K562 (cell line): ENCODE measurements around the gene PLXNA2. TPM values are rescaled to one million over a fixed set of nuclear protein-coding genes. Genes with fewer than 3 reads are reported as not detected.
A peak's percentile ranks its signal among the peaks of the same experiment; 100 is the strongest.

ENCODE experiments used
- ATAC-seq: fragments of 200-7000 bp; cut with Tn5 transposase; 3 replicates; pipeline ENCODE4 v1.9.1; 2020; ENCODE audit warnings: moderate library complexity
- BruUV-seq: library from RNA; stranded (reverse); fragments of 400-500 nt; replicated peaks from 2 replicates; lab custom pipeline; 2021; lab: Mats Ljungman, UMichigan
- CTCF ChIA-PET: fragments of 300-600 bp; formaldehyde crosslinking; extraction: SDS; loops from one replicate; lab custom pipeline; 2021; ENCODE audit warnings: low intra/inter-chr PET ratio; lab: Yijun Ruan, JAX
- POLR2A ChIA-PET: fragments of 300-600, 350-650 bp; sonication (Branson Sonifier 250); formaldehyde crosslinking; extraction: SDS; loops from one replicate; lab custom pipeline; 2021; ENCODE audit warnings: antibody characterized with exemption, inconsistent platforms; lab: Yijun Ruan, JAX
- DNase-seq, 4 experiments: peaks; one replicate each; pipeline versions ENCODE4 v3.0.0 to v3.0.0-alpha.2; 2011 to 2018; ENCODE audit warnings: low spot score in 3 of 4, mixed read lengths in 3 of 4; ENCODE audit errors: extremely low read depth in 1 of 4
- FAIRE-seq: peaks from 2 replicates; lab custom pipeline; 2011; peaks lifted over from hg19 to GRCh38; lab: Jason Lieb, UNC
- H2AFZ ChIP-seq: 2 replicates; pipeline ENCODE4 v1.6.0; 2011; ENCODE audit warnings: low read depth, low read length, control low read depth, inconsistent platforms
- H3K27ac ChIP-seq: fragments of 200-600 bp; 3 replicates; pipeline ENCODE4 v1.8.0; 2011; ENCODE audit warnings: low read depth, mild to moderate bottlenecking, control low read depth, inconsistent platforms, low read length, moderate library complexity, mixed read lengths; ENCODE audit errors: extremely low read depth
- H3K27me3 ChIP-seq, 2 experiments: fragments of 300-600 bp in 1 of 2; 2 replicates in 1 of 2; 3 replicates in 1 of 2; pipeline versions ENCODE4 v1.6.0 to v1.8.0; 2011; ENCODE audit warnings: inconsistent platforms in 2 of 2, low read length in 2 of 2, mild to moderate bottlenecking in 1 of 2, mixed read lengths in 1 of 2, moderate library complexity in 1 of 2; ENCODE audit not compliant: control insufficient read depth in 2 of 2, insufficient read depth in 2 of 2
- H3K36me3 ChIP-seq: fragments of 300-600 bp; 3 replicates; pipeline ENCODE4 v1.8.0; 2011; ENCODE audit warnings: mild to moderate bottlenecking, low read length, inconsistent platforms; ENCODE audit not compliant: control insufficient read depth, insufficient read depth
- H3K4me1 ChIP-seq, 2 experiments: fragments of 200-600 bp in 1 of 2; replicated peaks in 1 of 2; 2 replicates in 1 of 2; 3 replicates in 1 of 2; pipeline versions ENCODE4 v1.5.1 to v1.8.0; 2011; ENCODE audit warnings: inconsistent platforms in 2 of 2, low read length in 2 of 2, mild to moderate bottlenecking in 1 of 2, mixed read lengths in 1 of 2, moderate library complexity in 1 of 2; ENCODE audit not compliant: control insufficient read depth in 2 of 2, insufficient read depth in 2 of 2
- H3K4me2 ChIP-seq: 2 replicates; pipeline ENCODE4 v1.6.1; 2011; ENCODE audit warnings: low read length, control low read depth, inconsistent platforms, mixed read lengths; ENCODE audit not compliant: insufficient read depth
- H3K4me3 ChIP-seq: fragments of 200-600 bp; sonication (generic), shearing (Covaris generic); 2 replicates; pipeline ENCODE4 v1.5.1; 2016; ENCODE audit warnings: control low read depth, inconsistent platforms
- H3K79me2 ChIP-seq: fragments of 200-600 bp; 3 replicates; pipeline ENCODE4 v1.8.0; 2011; ENCODE audit warnings: low read length, inconsistent platforms; ENCODE audit not compliant: control insufficient read depth, insufficient read depth
- H3K9ac ChIP-seq, 2 experiments: 2 replicates each; pipeline versions ENCODE4 v1.6.0 to v1.6.1; 2011; ENCODE audit warnings: low read depth in 2 of 2, low read length in 2 of 2, control low read depth in 1 of 2, inconsistent platforms in 1 of 2, mild to moderate bottlenecking in 1 of 2, mixed read lengths in 1 of 2; ENCODE audit not compliant: insufficient read depth in 1 of 2
- H3K9me1 ChIP-seq: one replicate; pipeline ENCODE4 v1.6.0; 2011; ENCODE audit warnings: inconsistent platforms, mild to moderate bottlenecking, low read length, moderate library complexity; ENCODE audit not compliant: control insufficient read depth, insufficient read depth
- H3K9me3 ChIP-seq: replicated peaks from 2 replicates; pipeline ENCODE4 v1.5.1; 2011; ENCODE audit warnings: low read depth, low read length, inconsistent platforms; ENCODE audit not compliant: control insufficient read depth, insufficient read depth
- H4K20me1 ChIP-seq: replicated peaks from 2 replicates; pipeline ENCODE4 v1.6.1; 2011; ENCODE audit warnings: low read length, inconsistent platforms, mixed read lengths; ENCODE audit not compliant: control insufficient read depth, insufficient read depth
- CTBP1 ChIP-seq: fragments of 450-650 bp; IDR thresholded peaks from 2 replicates; pipeline ENCODE4 v1.6.1; 2016; ENCODE audit warnings: borderline replicate concordance
- HDAC6 ChIP-seq: IDR thresholded peaks from 2 replicates; pipeline ENCODE4 v1.6.1; 2012; ENCODE audit warnings: low read depth, mild to moderate bottlenecking, control low read depth, inconsistent platforms, low read length, moderate library complexity
- HLTF ChIP-seq: fragments of 450-650 bp; IDR thresholded peaks from 2 replicates; pipeline ENCODE4 v1.6.1; 2016
- HNRNPLL ChIP-seq: fragments of 200-400 bp; formaldehyde crosslinking; IDR thresholded peaks from 2 replicates; pipeline ENCODE4 v1.6.1; 2017; ENCODE audit warnings: low read length, low read depth, mild to moderate bottlenecking; ENCODE audit not compliant: poor library complexity, severe bottlenecking
- KDM1A ChIP-seq, 2 experiments: fragments of 450-650 bp; IDR thresholded peaks; 2 replicates each; pipeline ENCODE4 v1.6.1; 2016; ENCODE audit warnings: mild to moderate bottlenecking in 2 of 2
- KDM4B ChIP-seq, 2 experiments: fragments of 450-650 bp in 1 of 2; sonication (generic) in 1 of 2; IDR thresholded peaks; 2 replicates each; pipeline ENCODE4 v1.6.1; 2016 to 2017; ENCODE audit warnings: borderline replicate concordance in 2 of 2, antibody characterized with exemption in 1 of 2, low read depth in 1 of 2, mild to moderate bottlenecking in 1 of 2
- MTA3 ChIP-seq: fragments of 450-650 bp; formaldehyde crosslinking; IDR thresholded peaks from 2 replicates; pipeline ENCODE4 v1.6.1; 2017; ENCODE audit warnings: mild to moderate bottlenecking, borderline replicate concordance
- OTX1 ChIP-seq: fragments of 450-650 bp; formaldehyde crosslinking; IDR thresholded peaks from 2 replicates; pipeline ENCODE4 v1.4.0; 2022; ENCODE audit warnings: mild to moderate bottlenecking
- PHB2 ChIP-seq: fragments of 450-650 bp; IDR thresholded peaks from 2 replicates; pipeline ENCODE4 v1.6.1; 2017; ENCODE audit warnings: low read depth
- PHF8 ChIP-seq: fragments of 200-600 bp; sonication (generic); IDR thresholded peaks from 2 replicates; pipeline ENCODE4 v1.6.1; 2012; ENCODE audit warnings: mixed run types, mild to moderate bottlenecking, inconsistent platforms, low read length, moderate library complexity, borderline replicate concordance
- SAP30 ChIP-seq: fragments of 200-600 bp; sonication (generic); IDR thresholded peaks from 2 replicates; pipeline ENCODE4 v1.6.1; 2012; ENCODE audit warnings: borderline replicate concordance, low read depth, mild to moderate bottlenecking, moderate library complexity, low read length, control low read depth, inconsistent platforms; ENCODE audit not compliant: insufficient read depth, poor library complexity, severe bottlenecking
- STAG1 ChIP-seq: sonication (generic); formaldehyde crosslinking; IDR thresholded peaks from 2 replicates; pipeline ENCODE4 v1.5.0; 2020; ENCODE audit warnings: missing genetic modification reagents, borderline replicate concordance
- XRCC5 ChIP-seq: fragments of 200-400 bp; formaldehyde crosslinking; IDR thresholded peaks from 2 replicates; pipeline ENCODE4 v1.6.1; 2017; ENCODE audit warnings: low read depth, mild to moderate bottlenecking, low read length
- ZBTB1 ChIP-seq: sonication (generic); formaldehyde crosslinking; IDR thresholded peaks from 2 replicates; pipeline ENCODE4 v1.8.1; 2023; ENCODE audit warnings: missing genetic modification reagents, low read depth, mild to moderate bottlenecking, borderline replicate concordance
- ZNF24 ChIP-seq: fragments of 450-650 bp; IDR thresholded peaks from 2 replicates; pipeline ENCODE4 v1.6.1; 2016
- ZNF282 ChIP-seq: sonication (generic); formaldehyde crosslinking; IDR thresholded peaks from 2 replicates; pipeline ENCODE4 v1.8.1; 2023; ENCODE audit warnings: missing genetic modification reagents
- WGBS: fragments of 100-300 bp; shearing (Covaris generic); methylation state at CpG from one replicate; pipeline ENCODE4 v1.1.6; 2016; ENCODE audit warnings: low coverage, mixed read lengths; ENCODE audit not compliant: insufficient coverage; ENCODE audit errors: missing lambda C conversion rate; 5-methylcytosine and 5-hydroxymethylcytosine counted together
- in situ Hi-C: fragments of 300-500 bp; cut with MboI; formaldehyde crosslinking; loops from 4 replicates; pipeline ENCODE4 v1.15.0; 2018; ENCODE audit warnings: inconsistent platforms, mixed read lengths
- intact Hi-C: fragments of 100-400 bp; cut with micrococcal nuclease; formaldehyde crosslinking; loops from 2 replicates; pipeline ENCODE4 v1.14.2; 2022
- polyA plus RNA-seq, 8 experiments: library from polyadenylated mRNA; depleted of rRNA in 4 of 8; stranded (reverse) in 5 of 8; unstranded in 3 of 8; fragments of >200 nt; fragmentation: Nextera tagmentation in 2 of 8; fragmentation: Illumina TruSeq in 1 of 8; extraction: Ambion mirVana in 2 of 8; extraction: Trizol in 1 of 8; gene quantifications; 2 replicates each; pipeline versions ENCODE4 v1.2.1 to v1.2.3, GENCODE V29; 2011 to 2014; ENCODE audit warnings: inconsistent platforms in 1 of 8, missing spikeins in 1 of 8
- total RNA-seq, 7 experiments: library from RNA; depleted of rRNA in 6 of 7; stranded (reverse); fragments of >200 nt in 6 of 7; fragmentation: Illumina TruSeq in 2 of 7; extraction: Trizol in 2 of 7; gene quantifications; 2 replicates each; pipeline versions ENCODE4 v1.2.1 to v1.2.3, GENCODE V29; 2011 to 2021; ENCODE audit warnings: low replicate concordance in 1 of 7
- TF ChIP-seq, protein P1 (sequence below): sonication (generic); formaldehyde crosslinking; IDR thresholded peaks from 2 replicates; pipeline ENCODE4 v1.9.0; 2022; ENCODE audit warnings: mild to moderate bottlenecking, missing genetic modification reagents

The PLXNA2 gene
- total and polyA plus RNA-seq, 9 of the 15 experiments (the other 6 are each of a cell fraction or from before 2014, with no cell fraction given), result 0.01 to 1.3 (median 0.32) TPM

DNA sequence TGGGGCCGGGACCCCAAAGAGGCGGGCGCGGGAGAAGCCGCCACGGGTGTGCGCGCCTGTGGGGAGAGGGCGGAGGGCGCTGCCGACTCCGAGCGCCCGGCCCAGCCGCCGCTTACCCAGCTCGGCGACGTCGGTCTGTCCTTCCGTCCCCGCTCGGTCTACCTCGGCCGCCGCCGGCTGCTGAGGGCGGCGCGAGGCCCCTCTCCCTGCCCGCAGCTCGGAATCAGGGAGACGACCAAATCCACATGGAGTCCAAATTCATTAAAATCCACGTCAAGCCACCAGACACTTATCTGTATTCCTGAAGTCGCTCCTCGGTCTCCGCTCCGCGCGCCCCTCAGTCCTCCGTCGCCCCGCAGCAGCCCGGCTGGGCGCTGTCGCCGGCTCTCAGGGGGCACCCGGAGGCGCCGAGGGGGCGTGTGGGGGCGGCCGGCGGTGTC lies 637 bp downstream of the PLXNA2 start (continued):
- TF ChIP-seq OTX1 (CRISPR knock-in tag) (no peak), XRCC5 (no peak), KDM1A (IDR thresholded peaks at IDR 0.05) (no peak), PHB2 (no peak), SAP30 (peak; percentile 51), PHF8 (peak; percentile 20; the same call in 1 of the 2 replicates), ZNF282 (0 out of 2 replicates have a peak, but pooled peaks have one; percentile 76)

DNA sequence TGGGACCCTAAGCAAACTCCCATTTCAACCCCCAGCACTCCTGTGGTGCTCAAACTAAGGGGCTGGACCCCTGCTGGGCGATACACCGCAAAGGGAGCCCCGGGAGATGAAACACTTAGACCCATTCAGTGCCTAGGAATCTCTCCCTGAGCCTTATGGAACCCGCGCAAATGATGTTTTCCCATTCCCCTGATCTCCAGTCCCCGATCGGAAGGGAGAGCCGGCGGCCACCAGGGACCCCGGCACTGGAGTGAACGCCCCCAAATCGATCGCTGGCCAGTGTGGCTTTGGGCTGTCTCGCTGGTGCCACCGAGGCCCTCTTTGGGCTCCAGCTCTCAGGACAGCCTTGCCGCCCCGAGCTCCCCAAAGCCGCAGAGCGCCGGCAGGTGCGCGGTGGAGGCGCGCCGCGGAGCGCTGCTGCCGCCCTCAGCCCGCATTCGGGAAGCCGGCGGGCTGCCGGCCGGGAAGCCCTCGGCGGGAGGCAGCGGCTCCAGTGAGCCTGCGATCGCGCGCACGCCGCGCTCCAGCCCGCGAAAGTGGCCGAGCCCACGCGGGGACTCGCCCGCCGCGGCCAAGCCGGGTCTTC lies 1.1 kb downstream of the PLXNA2 start:
- Histone ChIP-seq H3K4me3 (peak overlapping the region; percentile 40), H3K4me2 (peak overlapping the region; percentile 53; the same call in 1 of the 2 replicates), H3K27me3 (peaks cover 16 to 34% of the 10 kb centered on the region in 2 experiments; a peak in 4 of 5 replicates), H3K79me2 (no peaks in the 10 kb centered on the region), H3K4me1 (peaks cover 15 to 31% of the 10 kb centered on the region in 2 experiments; a peak in 4 of 5 replicates), H2AFZ (peak overlapping the region; percentile 67), H3K27ac (no peak overlapping the region), H3K9me1 (no peaks in the 10 kb centered on the region), H3K36me3 (no peaks in the 10 kb centered on the region), H3K9ac (peak overlapping the region in 1 of 2 experiments; percentile 88; a peak in 2 of 4 replicates), H3K9me3 (no peaks in the 10 kb centered on the region), H4K20me1 (no peaks in the 10 kb centered on the region; the same call in 1 of the 2 replicates)
- in situ Hi-C loops (no loop called here), intact Hi-C loops (no loop called here)
- 7% methylated on average over 47 of the region's 54 CpGs for WGBS
- DNase-seq, result peak; percentile 45 to 55 (median 46)
- no peak for FAIRE-seq
- no TSS peak for BruUV-seq
- ChIA-PET POLR2A (interaction anchor here (2.3 kb wide), 1 partner anchor 13 kb away, joined by 9 read pairs; no protein-coding TSS in a partner anchor), CTCF (interaction anchor here (0.7 kb wide), 1 partner anchor 221 kb away, joined by 3 read pairs; no protein-coding TSS in a partner anchor)
- peak; percentile 74 for ATAC-seq
- TF ChIP-seq ZBTB1 (CRISPR knock-in tag) (peak; percentile 26; the same call in 1 of the 2 replicates), KDM4B (IDR thresholded peaks at IDR 0.05; ENCODE audit: borderline replicate concordance in 2 of 2, low read depth in 1 of 2) (no peak), STAG1 (CRISPR knock-in tag) (peak; percentile 28; the same call in 1 of the 2 replicates), HNRNPLL (peak; percentile 32), CTBP1 (peak; percentile 78; the same call in 1 of the 2 replicates), MTA3 (0 out of 2 replicates have a peak, but pooled peaks have one; percentile 44), ZNF24 (no peak), HDAC6 (peak; percentile 93; the same call in 1 of the 2 replicates), HLTF (no peak)
- TF ChIP-seq, protein P1, sequence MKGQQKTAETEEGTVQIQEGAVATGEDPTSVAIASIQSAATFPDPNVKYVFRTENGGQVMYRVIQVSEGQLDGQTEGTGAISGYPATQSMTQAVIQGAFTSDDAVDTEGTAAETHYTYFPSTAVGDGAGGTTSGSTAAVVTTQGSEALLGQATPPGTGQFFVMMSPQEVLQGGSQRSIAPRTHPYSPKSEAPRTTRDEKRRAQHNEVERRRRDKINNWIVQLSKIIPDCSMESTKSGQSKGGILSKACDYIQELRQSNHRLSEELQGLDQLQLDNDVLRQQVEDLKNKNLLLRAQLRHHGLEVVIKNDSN (CRISPR knock-in tag), result no peak
